ENCODE data around the gene FAM200C.
"Not testable (repeated sequence)": the region's sequence is repeated elsewhere in the genome, so short reads cannot be mapped to it uniquely, and the experiment has no call there.

The FAM200C gene

GRCh38 chr5:160438316-160439204 is 38.7 kb upstream of the FAM200C start:
- Histone ChIP-seq H3K36me3 (ENCODE audit: low read depth) (no peaks in the 10 kb centered on the region), H3K4me3 (ENCODE audit: severe bottlenecking) (peak overlapping the region; percentile 16), H3K27ac (ENCODE audit: poor library complexity, severe bottlenecking) (no peak overlapping the region), H3K4me1 (ENCODE audit: insufficient read depth, poor library complexity, severe bottlenecking) (peaks cover 15% of the 10 kb centered on the region), H3K9me3 (ENCODE audit: severe bottlenecking) (no peaks in the 10 kb centered on the region), H3K27me3 (ENCODE audit: insufficient read depth, poor library complexity, severe bottlenecking) (no peaks in the 10 kb centered on the region)
- DNase-seq (ENCODE audit: low spot score), result no peak
- peak; percentile 86 for TF ChIP-seq CTCF (IDR thresholded peaks at IDR 0.05; ENCODE audit: poor library complexity, severe bottlenecking)
- peak; percentile 65 for ATAC-seq (ENCODE audit: low read depth)

- ATAC-seq (ENCODE audit: low read depth), result no peak
- no peak for TF ChIP-seq CTCF (IDR thresholded peaks at IDR 0.05; ENCODE audit: poor library complexity, severe bottlenecking)
- Histone ChIP-seq H3K27ac (ENCODE audit: poor library complexity, severe bottlenecking) (no peak overlapping the region), H3K27me3 (ENCODE audit: insufficient read depth, poor library complexity, severe bottlenecking) (no peaks in the 10 kb centered on the region), H3K4me3 (ENCODE audit: severe bottlenecking) (no peak overlapping the region), H3K4me1 (ENCODE audit: insufficient read depth, poor library complexity, severe bottlenecking) (peaks cover 18% of the 10 kb centered on the region), H3K36me3 (ENCODE audit: low read depth) (no peaks in the 10 kb centered on the region), H3K9me3 (ENCODE audit: severe bottlenecking) (no peaks in the 10 kb centered on the region)
- no peak for DNase-seq (ENCODE audit: low spot score)
These were observed 37.4 kb upstream of the FAM200C start for GRCh38 chr5:160437271-160437670.

- not testable (repeated sequence) for H3K27me3 ChIP-seq (ENCODE audit: insufficient read depth, poor library complexity, severe bottlenecking); H3K4me3 ChIP-seq (ENCODE audit: severe bottlenecking); DNase-seq (ENCODE audit: low spot score); H3K9me3 ChIP-seq (ENCODE audit: severe bottlenecking); ATAC-seq (ENCODE audit: low read depth); H3K36me3 ChIP-seq (ENCODE audit: low read depth); H3K27ac ChIP-seq (ENCODE audit: poor library complexity, severe bottlenecking)
- peaks cover 18% of the 10 kb centered on the region for H3K4me1 ChIP-seq (ENCODE audit: insufficient read depth, poor library complexity, severe bottlenecking)
These were observed 36.8 kb upstream of the FAM200C start for GRCh38 chr5:160436661-160437060.

GRCh38 chr5:160436017-160436416 is 36.2 kb upstream of the FAM200C start:
- Histone ChIP-seq H3K9me3 (ENCODE audit: severe bottlenecking) (no peaks in the 10 kb centered on the region), H3K4me3 (ENCODE audit: severe bottlenecking) (no peak overlapping the region), H3K36me3 (ENCODE audit: low read depth) (no peaks in the 10 kb centered on the region), H3K27me3 (ENCODE audit: insufficient read depth, poor library complexity, severe bottlenecking) (no peaks in the 10 kb centered on the region), H3K27ac (ENCODE audit: poor library complexity, severe bottlenecking) (no peak overlapping the region), H3K4me1 (ENCODE audit: insufficient read depth, poor library complexity, severe bottlenecking) (peaks cover 18% of the 10 kb centered on the region)
- no peak for ATAC-seq (ENCODE audit: low read depth)
- no peak for TF ChIP-seq CTCF (IDR thresholded peaks at IDR 0.05; ENCODE audit: poor library complexity, severe bottlenecking)
- DNase-seq (ENCODE audit: low spot score), result no peak

GRCh38 chr5:160435532-160435931 is 35.7 kb upstream of the FAM200C start:
- TF ChIP-seq CTCF (IDR thresholded peaks at IDR 0.05; ENCODE audit: poor library complexity, severe bottlenecking), result no peak
- H3K4me3 ChIP-seq (ENCODE audit: severe bottlenecking), result no peak overlapping the region
- H3K27ac ChIP-seq (ENCODE audit: poor library complexity, severe bottlenecking), result no peak overlapping the region
- ATAC-seq (ENCODE audit: low read depth), result no peak
- H3K36me3 ChIP-seq (ENCODE audit: low read depth), result no peaks in the 10 kb centered on the region
- no peaks in the 10 kb centered on the region for H3K9me3 ChIP-seq (ENCODE audit: severe bottlenecking)
- DNase-seq (ENCODE audit: low spot score), result no peak
- peaks cover 18% of the 10 kb centered on the region for H3K4me1 ChIP-seq (ENCODE audit: insufficient read depth, poor library complexity, severe bottlenecking)
- H3K27me3 ChIP-seq (ENCODE audit: insufficient read depth, poor library complexity, severe bottlenecking), result no peaks in the 10 kb centered on the region

All from RWPE2 (cell line).